HepG2 (cell line): ENCODE results near the gene ELL3.

ENCODE experiments used
- ATF2 ChIP-seq: sonication (generic); formaldehyde crosslinking; IDR thresholded peaks from 2 replicates; pipeline ENCODE4 v1.4.0; 2020; ENCODE audit warnings: missing genetic modification reagents
- CTCF ChIP-seq: sonication (generic); formaldehyde crosslinking; IDR thresholded peaks from 2 replicates; pipeline ENCODE4 v1.5.0; 2020; ENCODE audit warnings: mild to moderate bottlenecking, missing genetic modification reagents, moderate library complexity
- EP300 ChIP-seq, 3 experiments: sonication (generic) in 1 of 3; formaldehyde crosslinking in 1 of 3; IDR thresholded peaks; 2 replicates each; pipeline versions ENCODE4 v1.5.1 to v1.6.1; 2011 to 2020; ENCODE audit warnings: low read depth in 2 of 3, low read length in 2 of 3, borderline replicate concordance in 1 of 3, improper control_type of control experiment in 1 of 3, mild to moderate bottlenecking in 1 of 3, missing genetic modification reagents in 1 of 3, moderate library complexity in 1 of 3
- IRX3 ChIP-seq: sonication (generic); formaldehyde crosslinking; IDR thresholded peaks from 2 replicates; pipeline ENCODE4 v1.8.1; 2023; ENCODE audit warnings: mild to moderate bottlenecking, low read depth, missing genetic modification reagents, borderline replicate concordance
- POLR2AphosphoS5 ChIP-seq: IDR thresholded peaks from 2 replicates; pipeline ENCODE4 v1.6.1; 2012; ENCODE audit warnings: low read depth, low read length
- RFX1 ChIP-seq: fragments of 450-650 bp; IDR thresholded peaks from 2 replicates; pipeline ENCODE4 v1.6.1; 2017
- RNF2 ChIP-seq: fragments of 450-650 bp; conservative IDR thresholded peaks from 2 replicates; pipeline ENCODE4 v1.6.1; 2016; ENCODE audit warnings: low read depth
- ZFP36 ChIP-seq: fragments of 150-350 bp; IDR thresholded peaks from 2 replicates; pipeline ENCODE4 v1.6.1; 2018; ENCODE audit warnings: borderline replicate concordance, low read length, low read depth; ENCODE audit not compliant: partially characterized antibody
- ZNF232 ChIP-seq: sonication (generic); formaldehyde crosslinking; IDR thresholded peaks from 2 replicates; pipeline ENCODE4 v1.4.0; 2020; ENCODE audit warnings: missing genetic modification reagents, borderline replicate concordance
- ZNF383 ChIP-seq: sonication (generic); formaldehyde crosslinking; IDR thresholded peaks from 2 replicates; pipeline ENCODE4 v1.4.0; 2020; ENCODE audit warnings: missing genetic modification reagents, mild to moderate bottlenecking, borderline replicate concordance
- ZNF563 ChIP-seq: sonication (generic); formaldehyde crosslinking; IDR thresholded peaks from 2 replicates; pipeline ENCODE4 v1.8.0; 2022; ENCODE audit warnings: mild to moderate bottlenecking, moderate library complexity, missing genetic modification reagents

- TF ChIP-seq EP300 (IDR thresholded peaks at IDR 0.05; ENCODE audit: low read depth in 2 of 2, low read length in 2 of 2) = no peak
- TF ChIP-seq EP300 (CRISPR knock-in tag; IDR thresholded peaks at IDR 0.05; ENCODE audit: borderline replicate concordance) = no peak
- no peak for TF ChIP-seq CTCF
- TF ChIP-seq ZNF383 = no peak
- no peak for TF ChIP-seq RNF2
- no peak for TF ChIP-seq ATF2 (CRISPR knock-in tag)
- TF ChIP-seq ZNF563 (CRISPR knock-in tag) = no peak
- no peak for TF ChIP-seq ZNF232 (CRISPR knock-in tag)
- TF ChIP-seq ZFP36 = no peak
- TF ChIP-seq RFX1 = no peak
- TF ChIP-seq POLR2AphosphoS5 = no peak
- no peak for TF ChIP-seq IRX3 (CRISPR knock-in tag)
Observed at GRCh38 chr15:43751885-43752284, 24.9 kb downstream of the ELL3 start.
